Esophagus muscularis mucosa (tissue), 4 donors: ENCODE results near the gene PIK3CD.

Experiments used
- CTCF ChIP-seq, 3 experiments: fragments of 200-600 bp in 2 of 3; fragments of 450-650 bp in 1 of 3; sonication (generic) in 2 of 3; IDR thresholded peaks; one replicate each; pipeline ENCODE4 v1.5.1; 2017 to 2019; ENCODE audit warnings: antibody characterized with exemption in 3 of 3, mild to moderate bottlenecking in 2 of 3, moderate library complexity in 1 of 3
- EP300 ChIP-seq: sonication (generic); formaldehyde crosslinking; IDR thresholded peaks from one replicate; pipeline ENCODE4 v1.6.1; 2017; ENCODE audit warnings: antibody characterized with exemption
- POLR2A ChIP-seq: fragments of 450-650 bp; IDR thresholded peaks from one replicate; pipeline ENCODE4 v1.6.1; 2017; ENCODE audit warnings: antibody characterized with exemption, moderate library complexity, mild to moderate bottlenecking, low read depth
- POLR2AphosphoS5 ChIP-seq, 2 donors: sonication (generic); formaldehyde crosslinking; IDR thresholded peaks; one replicate each; pipeline ENCODE4 v1.6.1; 2017; ENCODE audit warnings: antibody characterized with exemption in 2 of 2

DNA sequence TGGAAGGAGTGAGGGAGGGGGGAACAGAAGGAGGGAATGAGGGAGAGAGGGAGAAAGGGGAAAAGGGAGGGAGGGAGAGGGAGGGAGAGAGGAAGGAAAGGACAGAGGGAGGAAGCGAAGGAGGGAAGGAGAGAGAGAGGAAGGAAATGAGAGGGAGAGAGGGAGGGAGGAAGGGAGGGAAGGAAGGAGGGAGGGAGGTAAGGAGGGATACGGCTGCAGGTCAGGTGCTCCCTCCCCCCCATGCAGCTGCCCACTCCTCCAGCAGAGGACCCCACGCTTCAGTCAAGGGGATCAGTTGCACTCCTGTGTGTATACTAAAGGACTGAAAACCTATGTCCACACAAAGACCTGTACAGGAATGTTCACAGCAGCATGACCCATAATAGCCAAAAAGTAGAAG is 117.5 kb downstream of the PIK3CD start:
- TF ChIP-seq CTCF (IDR thresholded peaks at IDR 0.05) (no peak), POLR2AphosphoS5 (IDR thresholded peaks at IDR 0.05) (no peak), POLR2A (no peak), EP300 (no peak)
